Measurements from ENCODE around the gene TMED5.

The TMED5 gene

GRCh38 chr1:93111561-93111960 is 68.7 kb downstream of the TMED5 start:
- Histone ChIP-seq H3K9ac (ENCODE audit: low read length) (no peak overlapping the region), H4K20me1 (ENCODE audit: low read depth, low read length) (peaks cover 27% of the 10 kb centered on the region), H3K27ac (ENCODE audit: low read depth, low read length) (peak overlapping the region; percentile 35; the same call in 1 of the 2 replicates), H3K9me3 (ENCODE audit: insufficient read depth, low read length) (no peaks in the 10 kb centered on the region), H3K27me3 (ENCODE audit: low read length) (no peaks in the 10 kb centered on the region), H3K4me3 (ENCODE audit: insufficient read depth, low read length, poor library complexity, severe bottlenecking) (no peak overlapping the region), H3F3A (ENCODE audit: insufficient read depth) (peaks cover 18% of the 10 kb centered on the region; the same call in 1 of the 2 replicates), H3K9me2 (replicated peaks; ENCODE audit: insufficient read depth, low read length) (no peaks in the 10 kb centered on the region), H3K79me2 (ENCODE audit: insufficient read depth, low read length) (peaks cover 92% of the 10 kb centered on the region), H3K4me2 (ENCODE audit: low read depth, low read length, poor library complexity, severe bottlenecking) (no peak overlapping the region), H3K36me3 (ENCODE audit: low read length) (peaks cover 57% of the 10 kb centered on the region), H2AFZ (ENCODE audit: low read depth, low read length, severe bottlenecking) (no peak overlapping the region)
- TF ChIP-seq CTCF (IDR thresholded peaks at IDR 0.05; ENCODE audit: insufficient read depth, low read length, poor library complexity, severe bottlenecking) (no peak), EZH2phosphoT487 (conservative IDR thresholded peaks at IDR 0.05; ENCODE audit: low read length) (no peak)

GRCh38 chr1:93111065-93111464 is 69.1 kb downstream of the TMED5 start:
- no peak overlapping the region for H3K4me2 ChIP-seq (ENCODE audit: low read depth, low read length, poor library complexity, severe bottlenecking)
- TF ChIP-seq EZH2phosphoT487 (conservative IDR thresholded peaks at IDR 0.05; ENCODE audit: low read length) (no peak), CTCF (IDR thresholded peaks at IDR 0.05; ENCODE audit: insufficient read depth, low read length, poor library complexity, severe bottlenecking) (no peak)
- peaks cover 58% of the 10 kb centered on the region for H3K36me3 ChIP-seq (ENCODE audit: low read length)
- H4K20me1 ChIP-seq (ENCODE audit: low read depth, low read length): peaks cover 27% of the 10 kb centered on the region
- no peaks in the 10 kb centered on the region for H3K9me2 ChIP-seq (replicated peaks; ENCODE audit: insufficient read depth, low read length)
- H2AFZ ChIP-seq (ENCODE audit: low read depth, low read length, severe bottlenecking): no peak overlapping the region
- H3K27ac ChIP-seq (ENCODE audit: low read depth, low read length): peak overlapping the region; percentile 2; the same call in 1 of the 2 replicates
- no peaks in the 10 kb centered on the region for H3K27me3 ChIP-seq (ENCODE audit: low read length)
- H3F3A ChIP-seq (ENCODE audit: insufficient read depth): peaks cover 18% of the 10 kb centered on the region; the same call in 1 of the 2 replicates
- H3K9me3 ChIP-seq (ENCODE audit: insufficient read depth, low read length): no peaks in the 10 kb centered on the region
- no peak overlapping the region for H3K9ac ChIP-seq (ENCODE audit: low read length)
- no peak overlapping the region for H3K4me3 ChIP-seq (ENCODE audit: insufficient read depth, low read length, poor library complexity, severe bottlenecking)
- H3K79me2 ChIP-seq (ENCODE audit: insufficient read depth, low read length): peaks cover 93% of the 10 kb centered on the region

GRCh38 chr1:93109578-93109977 is 70.6 kb downstream of the TMED5 start:
- Histone ChIP-seq H3K4me2 (ENCODE audit: low read depth, low read length, poor library complexity, severe bottlenecking) (no peak overlapping the region), H3K9me3 (ENCODE audit: insufficient read depth, low read length) (no peaks in the 10 kb centered on the region), H3K27ac (ENCODE audit: low read depth, low read length) (no peak overlapping the region), H2AFZ (ENCODE audit: low read depth, low read length, severe bottlenecking) (no peak overlapping the region), H4K20me1 (ENCODE audit: low read depth, low read length) (peaks cover 23% of the 10 kb centered on the region), H3K79me2 (ENCODE audit: insufficient read depth, low read length) (peaks cover 100% of the 10 kb centered on the region), H3K9me2 (replicated peaks; ENCODE audit: insufficient read depth, low read length) (no peaks in the 10 kb centered on the region), H3K27me3 (ENCODE audit: low read length) (no peaks in the 10 kb centered on the region), H3K4me3 (ENCODE audit: insufficient read depth, low read length, poor library complexity, severe bottlenecking) (no peak overlapping the region), H3K9ac (ENCODE audit: low read length) (no peak overlapping the region), H3F3A (ENCODE audit: insufficient read depth) (peaks cover 11% of the 10 kb centered on the region; the same call in 1 of the 2 replicates), H3K36me3 (ENCODE audit: low read length) (peaks cover 52% of the 10 kb centered on the region)
- no peak for TF ChIP-seq EZH2phosphoT487 (conservative IDR thresholded peaks at IDR 0.05; ENCODE audit: low read length)
- TF ChIP-seq CTCF (IDR thresholded peaks at IDR 0.05; ENCODE audit: insufficient read depth, low read length, poor library complexity, severe bottlenecking): no peak
